Endothelial cell of umbilical vein (primary cell): Measurements from ENCODE around the gene MAML2.

Source experiments
- CTCF ChIP-seq, 2 donors: IDR thresholded peaks; 1 replicate in 1 of 2; 2 replicates in 1 of 2; pipeline ENCODE4 v1.5.1; 2011; ENCODE audit warnings: low read length in 2 of 2, mild to moderate bottlenecking in 2 of 2, moderate library complexity in 2 of 2, control low read depth in 1 of 2, inconsistent platforms in 1 of 2, low read depth in 1 of 2; ENCODE audit not compliant: insufficient read depth in 1 of 2; ENCODE audit errors: extremely low read depth in 1 of 2
- EZH2 ChIP-seq: IDR thresholded peaks from 2 replicates; pipeline ENCODE4 v1.6.1; 2012; ENCODE audit warnings: borderline replicate concordance, low read depth, mild to moderate bottlenecking, moderate library complexity, low read length, inconsistent platforms; ENCODE audit not compliant: severe bottlenecking
- FOS ChIP-seq: IDR thresholded peaks from 2 replicates; pipeline ENCODE4 v1.6.1; 2011; ENCODE audit warnings: mild to moderate bottlenecking, low read length, moderate library complexity, borderline replicate concordance; ENCODE audit not compliant: insufficient read depth
- GATA2 ChIP-seq: IDR thresholded peaks from 2 replicates; pipeline ENCODE4 v1.7.0; 2011; ENCODE audit warnings: low read depth, mild to moderate bottlenecking, moderate library complexity, mixed read lengths, low read length; ENCODE audit not compliant: insufficient read length, insufficient read depth
- JUN ChIP-seq: IDR thresholded peaks from 2 replicates; pipeline ENCODE4 v1.6.1; 2011; ENCODE audit warnings: borderline replicate concordance, low read depth; ENCODE audit not compliant: insufficient read length, insufficient read depth
- MAX ChIP-seq: IDR thresholded peaks from 2 replicates; pipeline ENCODE4 v1.6.1; 2011; ENCODE audit not compliant: insufficient read depth, insufficient read length
- MYC ChIP-seq: IDR thresholded peaks from one replicate; pipeline ENCODE4 v1.6.1; 2011; ENCODE audit warnings: mild to moderate bottlenecking, low read depth, low read length
- POLR2A ChIP-seq: IDR thresholded peaks from 2 replicates; pipeline ENCODE4 v1.6.1; 2012; ENCODE audit warnings: low read depth, mild to moderate bottlenecking, control low read depth, low read length
- POLR2AphosphoS5 ChIP-seq: IDR thresholded peaks from 2 replicates; pipeline ENCODE4 v1.6.1; 2012; ENCODE audit warnings: low read depth, mild to moderate bottlenecking, control low read depth, low read length, moderate library complexity; ENCODE audit not compliant: insufficient read depth

GRCh38 chr11:96132437-96132836, 210.6 kb downstream of the MAML2 start:
- TF ChIP-seq CTCF (IDR thresholded peaks at IDR 0.05; ENCODE audit: extremely low read depth in 1 of 2, insufficient read depth in 1 of 2, low read depth in 1 of 2, low read length in 2 of 2) (no peak), GATA2 (no peak), MAX (no peak), EZH2 (no peak), POLR2A (no peak), JUN (no peak), FOS (no peak), POLR2AphosphoS5 (no peak), MYC (no peak)
